Gastroesophageal sphincter (tissue), 3 donors: Measurements from ENCODE around the gene TNP2.

Experiments used
- EP300 ChIP-seq: sonication (generic); formaldehyde crosslinking; IDR thresholded peaks from one replicate; pipeline ENCODE4 v1.6.1; 2017; ENCODE audit warnings: antibody characterized with exemption, mild to moderate bottlenecking
- TF ChIP-seq, protein P1 (sequence below), 4 experiments: fragments of 200-600 bp in 2 of 4; fragments of 450-650 bp in 2 of 4; sonication (generic) in 1 of 4; IDR thresholded peaks; one replicate each; pipeline ENCODE4 v1.5.1; 2017 to 2019; ENCODE audit warnings: antibody characterized with exemption in 4 of 4, mild to moderate bottlenecking in 2 of 4, moderate library complexity in 2 of 4

DNA sequence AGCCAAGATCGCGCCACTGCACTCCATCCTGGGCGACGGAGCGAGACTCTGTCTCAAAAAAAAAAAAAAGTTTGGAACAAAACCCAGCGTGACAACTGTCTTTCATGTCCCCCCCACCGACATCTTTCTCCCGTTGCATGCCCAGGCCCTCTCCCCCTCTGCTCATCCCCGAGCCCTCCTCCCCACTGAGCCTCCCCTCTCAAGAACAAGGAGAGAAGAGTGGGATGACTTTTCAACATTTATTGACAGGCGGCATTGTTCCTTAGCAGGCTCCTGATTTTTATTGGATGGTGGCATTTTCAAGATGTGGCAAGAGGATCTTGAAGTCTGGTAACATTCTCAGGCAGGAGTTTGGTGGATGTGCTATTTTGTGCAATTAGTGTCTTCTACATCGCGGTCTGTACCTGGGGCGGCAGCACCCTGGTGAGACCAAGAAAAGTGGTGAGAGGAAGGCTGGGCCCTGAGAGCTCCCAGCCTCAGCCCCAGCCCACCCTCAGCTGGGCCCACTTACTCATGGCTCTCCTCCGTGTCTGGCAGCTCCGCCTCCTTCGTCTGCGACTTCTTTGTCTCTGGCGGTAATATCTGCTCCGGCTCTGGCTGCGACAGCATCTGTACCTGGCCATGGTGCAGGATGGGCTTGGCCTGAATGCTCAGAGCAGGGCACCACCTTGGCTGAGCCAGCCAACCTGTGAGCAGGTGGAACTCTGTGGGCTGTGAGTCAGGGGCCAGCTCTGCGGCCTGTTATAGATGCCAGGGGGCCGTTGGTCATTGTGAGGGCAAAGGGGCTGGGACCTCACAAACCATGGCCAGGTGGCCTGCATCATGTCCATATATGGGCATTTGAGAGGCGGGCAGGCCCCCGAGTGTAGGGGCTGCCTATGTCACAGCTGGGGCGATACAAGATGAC, 11.7 kb upstream of the TNP2 start, which contains the start of gene PRM1:
- TF ChIP-seq, protein P1, sequence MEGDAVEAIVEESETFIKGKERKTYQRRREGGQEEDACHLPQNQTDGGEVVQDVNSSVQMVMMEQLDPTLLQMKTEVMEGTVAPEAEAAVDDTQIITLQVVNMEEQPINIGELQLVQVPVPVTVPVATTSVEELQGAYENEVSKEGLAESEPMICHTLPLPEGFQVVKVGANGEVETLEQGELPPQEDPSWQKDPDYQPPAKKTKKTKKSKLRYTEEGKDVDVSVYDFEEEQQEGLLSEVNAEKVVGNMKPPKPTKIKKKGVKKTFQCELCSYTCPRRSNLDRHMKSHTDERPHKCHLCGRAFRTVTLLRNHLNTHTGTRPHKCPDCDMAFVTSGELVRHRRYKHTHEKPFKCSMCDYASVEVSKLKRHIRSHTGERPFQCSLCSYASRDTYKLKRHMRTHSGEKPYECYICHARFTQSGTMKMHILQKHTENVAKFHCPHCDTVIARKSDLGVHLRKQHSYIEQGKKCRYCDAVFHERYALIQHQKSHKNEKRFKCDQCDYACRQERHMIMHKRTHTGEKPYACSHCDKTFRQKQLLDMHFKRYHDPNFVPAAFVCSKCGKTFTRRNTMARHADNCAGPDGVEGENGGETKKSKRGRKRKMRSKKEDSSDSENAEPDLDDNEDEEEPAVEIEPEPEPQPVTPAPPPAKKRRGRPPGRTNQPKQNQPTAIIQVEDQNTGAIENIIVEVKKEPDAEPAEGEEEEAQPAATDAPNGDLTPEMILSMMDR (IDR thresholded peaks at IDR 0.05) = no peak
- no peak for TF ChIP-seq EP300
